OCI-LY7 (cell line): ENCODE data around the gene CYP2W1.

Source experiments
- EZH2phosphoT487 ChIP-seq: fragments of 200-600 bp; sonication (generic); IDR thresholded peaks from 2 replicates; pipeline ENCODE4 v1.6.1; 2018; ENCODE audit warnings: low read depth, borderline replicate concordance, mild to moderate bottlenecking, mixed run types, antibody characterized with exemption, low read length, moderate library complexity, mixed read lengths
- TF ChIP-seq, protein P1 (sequence below): fragments of 200-600 bp; sonication (generic); conservative IDR thresholded peaks from 2 replicates; pipeline ENCODE4 v1.5.1; 2014; ENCODE audit warnings: mild to moderate bottlenecking, antibody characterized with exemption, low read length, moderate library complexity, mixed read lengths

DNA sequence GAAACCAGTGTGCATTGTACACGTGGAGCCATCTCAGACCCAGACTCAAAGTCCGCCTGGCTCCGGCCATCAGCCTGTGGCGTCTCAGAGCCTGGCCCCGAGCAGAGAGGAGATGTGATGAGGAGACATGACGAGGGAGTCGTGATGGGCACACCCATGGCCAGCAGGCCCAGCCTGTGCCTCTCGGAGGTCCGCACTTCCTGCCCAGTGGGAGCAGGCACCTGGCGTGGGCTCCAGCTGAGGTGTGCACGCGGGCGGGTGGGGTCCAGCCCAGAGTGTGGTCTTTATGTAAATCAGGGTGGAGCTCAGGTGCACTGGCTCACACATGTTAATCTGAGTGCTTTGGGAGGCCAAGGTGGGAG is 35.3 kb downstream of the CYP2W1 start:
- TF ChIP-seq, protein P1, sequence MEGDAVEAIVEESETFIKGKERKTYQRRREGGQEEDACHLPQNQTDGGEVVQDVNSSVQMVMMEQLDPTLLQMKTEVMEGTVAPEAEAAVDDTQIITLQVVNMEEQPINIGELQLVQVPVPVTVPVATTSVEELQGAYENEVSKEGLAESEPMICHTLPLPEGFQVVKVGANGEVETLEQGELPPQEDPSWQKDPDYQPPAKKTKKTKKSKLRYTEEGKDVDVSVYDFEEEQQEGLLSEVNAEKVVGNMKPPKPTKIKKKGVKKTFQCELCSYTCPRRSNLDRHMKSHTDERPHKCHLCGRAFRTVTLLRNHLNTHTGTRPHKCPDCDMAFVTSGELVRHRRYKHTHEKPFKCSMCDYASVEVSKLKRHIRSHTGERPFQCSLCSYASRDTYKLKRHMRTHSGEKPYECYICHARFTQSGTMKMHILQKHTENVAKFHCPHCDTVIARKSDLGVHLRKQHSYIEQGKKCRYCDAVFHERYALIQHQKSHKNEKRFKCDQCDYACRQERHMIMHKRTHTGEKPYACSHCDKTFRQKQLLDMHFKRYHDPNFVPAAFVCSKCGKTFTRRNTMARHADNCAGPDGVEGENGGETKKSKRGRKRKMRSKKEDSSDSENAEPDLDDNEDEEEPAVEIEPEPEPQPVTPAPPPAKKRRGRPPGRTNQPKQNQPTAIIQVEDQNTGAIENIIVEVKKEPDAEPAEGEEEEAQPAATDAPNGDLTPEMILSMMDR, result no peak
- no peak for TF ChIP-seq EZH2phosphoT487
